Renal pelvis (tissue), 4 donors: Measurements from ENCODE around the gene ZNF714. TPM values are rescaled to one million over a fixed set of nuclear protein-coding genes. Genes with fewer than 3 reads are reported as not detected.
"Not testable (repeated sequence)": the region's sequence is repeated elsewhere in the genome, so short reads cannot be mapped to it uniquely, and the experiment has no call there.

Experiments used
- DNase-seq: peaks from one replicate; pipeline ENCODE4 v3.0.0-alpha.2; 2013
- polyA plus RNA-seq, 3 donors: library from polyadenylated mRNA; unstranded; fragments of 120-200 nt; gene quantifications; one replicate each; pipeline ENCODE4 v1.2.1, GENCODE V29; 2013; ENCODE audit not compliant: insufficient read length in 3 of 3

ZNF714 gene
- polyA plus RNA-seq, 3 donors, result 13.1 to 17.7 (median 13.6) TPM

DNA sequence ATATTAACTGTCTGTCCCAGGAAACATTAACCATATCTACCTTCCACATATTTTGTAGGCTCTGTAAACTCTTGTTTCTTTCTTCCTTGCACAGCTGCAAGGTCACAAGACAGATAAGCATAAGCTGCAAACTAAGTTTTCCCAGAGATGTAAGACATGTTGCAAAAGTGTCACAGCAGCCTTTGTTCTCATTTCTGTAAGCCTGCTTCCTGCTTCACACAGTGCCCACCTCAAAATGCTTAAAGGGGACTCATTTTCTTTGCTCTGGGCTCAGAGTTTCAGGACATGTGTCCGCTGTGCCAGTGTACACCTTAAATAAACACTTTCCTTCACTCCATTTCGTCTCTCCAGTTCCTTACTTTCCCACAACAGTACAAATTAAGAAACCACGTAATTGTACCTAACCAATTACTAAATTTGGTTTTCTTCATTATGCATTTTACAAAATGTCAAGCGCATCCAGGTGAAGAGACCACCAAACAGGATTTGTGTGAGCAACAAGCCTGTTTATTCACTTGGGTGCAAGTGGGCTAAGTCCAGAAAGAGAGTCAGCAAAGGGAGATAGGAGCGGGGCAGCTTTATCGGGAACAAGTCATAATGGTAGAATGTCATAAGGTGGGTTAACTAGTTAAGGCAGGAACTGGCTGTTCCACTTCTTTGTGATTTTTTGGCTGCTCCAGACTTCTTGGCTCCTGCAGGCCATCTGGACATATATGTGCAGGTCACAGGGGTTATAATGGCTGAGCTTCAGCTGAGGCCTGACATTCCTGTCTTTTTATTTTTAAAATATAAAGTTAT lies 47.1 kb downstream of the ZNF714 start:
- DNase-seq, result no peak

DNA sequence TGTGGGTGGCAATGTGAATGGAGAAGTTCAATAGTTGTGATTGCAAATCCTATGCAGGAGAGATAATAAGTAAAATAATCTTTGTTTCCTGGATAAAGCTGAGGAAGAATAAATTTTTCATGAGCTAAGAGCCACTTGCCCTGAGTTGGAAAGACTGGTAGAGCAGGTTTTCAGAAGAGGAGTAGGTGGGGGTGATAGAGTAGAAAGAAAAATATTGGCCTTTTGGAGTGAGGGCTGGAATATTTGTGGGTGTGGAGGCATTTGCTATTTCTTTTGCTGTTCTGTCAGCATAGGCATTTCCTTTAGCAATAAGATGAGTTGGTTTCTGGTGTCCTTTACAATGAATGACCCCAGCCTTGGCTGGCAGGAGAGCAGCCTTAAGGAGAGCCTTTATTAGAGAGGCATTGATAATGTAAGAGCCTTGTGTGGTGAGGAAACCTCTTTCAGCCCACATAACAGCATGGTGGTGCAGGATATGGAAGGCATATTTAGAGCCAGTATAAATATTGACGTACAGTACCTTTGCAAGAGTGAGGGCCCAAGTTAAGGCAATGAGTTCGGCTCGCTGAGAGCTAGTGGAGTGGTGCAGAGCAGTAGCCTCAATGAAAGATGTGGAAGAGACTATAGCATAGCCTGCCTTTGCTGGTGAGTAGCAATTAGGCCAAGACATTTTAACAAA lies 48.2 kb downstream of the ZNF714 start:
- peak; percentile 15 for DNase-seq

- DNase-seq, result no peak
Measured at GRCh38 chr19:21133633-21134032, 51.6 kb downstream of the ZNF714 start.

DNA sequence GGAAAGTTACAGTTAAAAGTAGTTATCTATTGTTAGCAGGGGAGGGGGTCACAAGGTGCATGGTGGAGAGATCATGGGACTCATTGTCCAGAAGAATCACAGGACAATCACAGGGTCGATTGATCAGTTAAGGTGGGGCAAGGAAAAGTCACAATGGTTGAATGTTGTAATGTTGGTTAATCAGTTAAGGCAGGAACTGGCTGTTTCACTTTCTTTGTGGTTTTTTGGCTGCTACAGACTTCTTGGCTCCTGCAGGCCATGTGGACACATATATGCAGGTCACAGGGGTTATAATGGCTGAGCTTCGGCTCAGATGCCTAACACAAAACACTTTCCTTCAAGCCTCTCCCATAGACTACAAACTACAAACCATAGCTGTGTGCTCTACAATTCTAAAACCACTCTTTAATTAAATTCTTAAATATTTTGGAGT lies 52.9 kb downstream of the ZNF714 start:
- no peak for DNase-seq

DNA sequence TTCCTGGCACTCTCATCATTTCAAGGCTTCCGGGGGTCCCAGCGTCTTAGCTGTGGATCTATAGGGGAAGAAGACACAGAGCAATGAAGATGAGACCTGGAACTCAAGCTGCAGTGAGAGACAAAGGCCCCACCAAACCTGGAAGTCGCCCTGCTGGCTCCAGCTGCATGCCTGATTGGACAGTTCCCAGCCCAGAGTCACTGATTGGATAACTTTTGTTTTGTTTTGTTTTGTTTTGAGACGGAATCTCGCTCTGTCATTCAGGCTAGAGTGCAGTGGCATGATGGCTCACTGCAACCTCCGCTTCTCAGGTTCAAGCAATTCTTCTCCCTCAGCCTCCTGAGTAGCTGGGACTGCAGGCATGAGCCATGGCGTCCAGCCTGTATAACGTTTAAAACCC lies 53.4 kb downstream of the ZNF714 start:
- no peak for DNase-seq

DNA sequence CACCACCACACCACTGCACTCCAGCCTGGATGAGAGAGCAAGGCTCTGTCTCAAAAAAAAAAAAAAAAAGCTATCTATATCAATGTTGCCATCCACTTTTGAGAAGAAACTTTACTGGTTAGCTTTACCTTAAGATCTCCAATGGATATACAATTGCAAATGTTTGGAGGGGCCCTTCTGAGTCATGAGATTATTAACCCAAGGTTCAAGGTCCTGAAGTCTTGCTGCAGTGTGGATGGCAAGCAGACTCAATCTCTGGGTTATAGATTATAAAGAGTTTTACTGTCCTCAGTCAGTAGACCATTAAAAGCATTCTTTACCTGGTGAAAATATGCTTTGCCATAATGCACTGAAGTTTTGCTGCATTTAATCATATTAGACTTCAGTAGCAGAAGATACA lies 56.1 kb downstream of the ZNF714 start:
- no peak for DNase-seq

DNA sequence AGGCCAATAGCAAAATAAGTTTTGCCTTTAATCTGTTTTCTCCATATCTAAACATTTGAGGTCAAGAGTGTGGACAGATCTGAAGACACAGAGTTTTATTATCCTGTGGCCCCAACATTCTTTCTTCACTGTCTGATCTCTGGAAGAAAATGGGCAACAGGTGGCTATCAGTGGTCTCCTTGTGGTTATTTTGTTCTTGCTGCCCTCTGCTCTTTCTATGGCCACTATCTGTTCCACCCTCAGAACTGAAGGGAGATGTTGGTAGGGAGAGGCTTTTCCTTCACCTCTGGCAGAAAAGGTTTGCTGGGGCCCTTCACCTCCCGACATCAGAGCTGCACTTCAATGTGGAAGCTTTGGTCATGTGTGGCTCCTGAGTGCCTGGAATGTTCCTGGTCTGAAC lies 59.0 kb downstream of the ZNF714 start:
- DNase-seq, result not testable (repeated sequence)

DNA sequence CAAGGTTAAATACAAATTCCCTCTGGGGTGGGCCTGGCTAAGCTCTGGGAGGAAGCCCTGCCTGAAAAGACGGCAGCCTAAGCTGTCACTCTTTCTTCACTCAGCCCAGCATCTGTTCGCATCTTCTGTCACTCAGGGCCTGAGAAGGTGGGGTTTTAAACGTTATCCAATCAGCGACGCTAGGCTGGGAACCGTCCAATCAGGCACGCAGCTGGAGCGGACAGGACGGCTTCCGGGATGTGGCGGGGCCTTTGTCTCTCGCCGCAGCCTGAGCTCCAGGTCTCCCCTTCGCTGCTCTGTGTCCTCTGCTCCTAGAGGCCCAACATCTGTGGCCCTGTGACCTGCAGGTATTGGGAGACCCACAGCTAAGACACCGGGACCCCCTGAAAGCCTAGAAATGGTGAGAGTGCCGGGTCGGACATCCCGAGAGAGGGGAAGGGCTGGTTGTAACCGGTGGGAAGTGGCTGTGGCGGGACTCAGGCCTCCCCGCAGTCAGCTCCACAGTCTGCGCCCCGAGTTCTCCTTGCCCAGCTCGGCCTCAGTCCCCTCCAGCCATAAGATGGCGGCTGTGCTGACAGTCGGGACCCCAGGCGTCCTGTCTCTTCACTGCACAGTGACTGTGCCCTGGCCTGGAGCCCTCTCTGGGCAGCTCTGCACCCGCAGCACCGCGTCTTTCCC lies 59.9 kb downstream of the ZNF714 start, which contains the start of gene ZNF431:
TSS of gene ZNF431 (plus strand) at position 254 of the 678 bp plus-strand sequence. CDS start at position 398, 144 bp downstream.
- peak; percentile 94 for DNase-seq

GRCh38 chr19:21143428-21143827 lies 61.4 kb downstream of the ZNF714 start:
- DNase-seq, result no peak

DNA sequence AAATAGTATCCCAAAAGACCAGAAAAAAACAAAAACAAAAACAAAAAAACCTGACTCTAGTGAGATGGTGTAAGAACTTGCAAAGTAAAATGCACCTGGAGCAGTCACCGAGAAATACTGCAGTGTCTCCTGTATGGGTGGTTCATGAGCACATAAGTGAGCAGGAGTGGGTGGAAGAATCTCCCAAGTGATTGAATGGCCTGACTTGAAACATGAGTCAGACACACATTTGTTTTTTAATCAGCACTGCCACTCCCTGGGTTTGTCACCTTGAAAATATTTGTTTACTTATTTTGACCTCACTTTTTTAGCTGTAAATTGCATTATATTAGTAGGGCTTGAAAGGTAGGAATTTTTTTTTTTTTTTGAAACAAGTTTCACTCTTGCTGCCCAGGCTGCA lies 61.9 kb downstream of the ZNF714 start:
- no peak for DNase-seq

GRCh38 chr19:21147540-21147939 lies 65.5 kb downstream of the ZNF714 start:
- DNase-seq, result no peak

DNA sequence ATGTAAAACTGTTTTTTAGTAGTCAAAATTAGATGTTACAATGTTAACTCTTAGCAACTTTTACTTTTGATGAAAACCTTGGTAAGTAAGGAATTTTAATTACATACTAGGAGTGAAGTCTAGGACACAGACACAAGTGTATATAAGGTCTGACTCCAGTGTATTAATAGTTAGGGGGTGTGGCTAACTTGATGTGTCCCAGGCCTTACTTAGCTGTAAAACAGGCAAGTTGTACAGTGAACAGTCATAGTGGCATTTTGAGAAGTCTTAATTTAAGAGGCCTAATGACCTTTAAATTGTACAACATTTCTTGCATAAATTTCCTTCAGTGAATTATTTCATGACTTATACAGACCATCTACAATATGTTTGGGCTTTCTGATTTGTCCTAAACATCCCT lies 66.7 kb downstream of the ZNF714 start:
- no peak for DNase-seq

GRCh38 chr19:21149877-21150276 lies 67.9 kb downstream of the ZNF714 start:
- no peak for DNase-seq

GRCh38 chr19:21151460-21151859 lies 69.5 kb downstream of the ZNF714 start:
- DNase-seq, result no peak

- no peak for DNase-seq
Measured at GRCh38 chr19:21158523-21159135, 76.6 kb downstream of the ZNF714 start.

- DNase-seq, result no peak
Measured at GRCh38 chr19:21164541-21164940, 82.5 kb downstream of the ZNF714 start.

- no peak for DNase-seq
Measured at GRCh38 chr19:21166436-21166835, 84.4 kb downstream of the ZNF714 start.

Other genes starting within 250 kb of the ZNF714 start
- gene ZNF85, start 159.0 kb upstream of the ZNF714 start, polyA plus RNA-seq, result 10 to 100 TPM; 16.4 to 18.7 (median 17.7) TPM
- 10 to 100 TPM in 2 of 3 donors, 1 to 10 TPM in 1; 8.1 to 11.0 (median 10.6) TPM for gene ZNF430, start 61.5 kb upstream of the ZNF714 start, polyA plus RNA-seq
- 10 to 100 TPM; 15.3 to 32.4 (median 31.8) TPM for gene ZNF431, start 59.8 kb downstream of the ZNF714 start, polyA plus RNA-seq
- gene ZNF708, start 247.2 kb downstream of the ZNF714 start, polyA plus RNA-seq, result 10 to 100 TPM; 15.1 to 22.3 (median 21.3) TPM